Islet of Langerhans (tissue), 1 donor: ENCODE measurements around the gene OR56B4.

ENCODE experiments used
- FAIRE-seq: peaks from one replicate; lab custom pipeline; 2011; peaks lifted over from hg19 to GRCh38; lab: Jason Lieb, UNC

The OR56B4 gene

DNA sequence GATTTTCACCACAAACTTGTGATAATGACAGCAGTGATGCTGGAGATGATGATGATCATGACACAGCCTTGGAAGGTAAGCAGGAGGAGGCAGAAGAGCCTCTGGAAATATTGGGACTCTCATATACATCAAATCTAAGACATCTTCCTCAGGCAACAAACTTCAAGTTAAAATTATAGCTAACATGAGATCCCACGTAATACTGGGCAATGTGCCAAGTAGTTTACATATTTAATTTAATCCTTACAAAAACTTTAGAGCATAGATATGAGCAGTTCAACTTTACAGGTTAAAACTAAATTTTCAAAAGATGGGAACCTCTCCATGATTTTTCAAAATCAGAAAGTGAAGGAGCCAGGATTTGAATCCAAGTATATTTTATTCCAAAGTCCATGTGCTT lies 43.6 kb downstream of the OR56B4 start:
- no peak for FAIRE-seq

- no peak for FAIRE-seq
Observed at GRCh38 chr11:6152126-6152525, 44.6 kb downstream of the OR56B4 start.

GRCh38 chr11:6156628-6157359 lies 49.3 kb downstream of the OR56B4 start:
- FAIRE-seq: no peak
